Erythroblast (primary cell): ENCODE results near the gene TBC1D1.
A peak's percentile ranks its signal among the peaks of the same experiment; 100 is the strongest.

Source experiments
- DNase-seq, 2 experiments: peaks; one replicate each; lab custom pipeline; 2025; lab: John Stamatoyannopoulos, UW
- GATA1 ChIP-seq: IDR thresholded peaks from 2 replicates; pipeline ENCODE4 v1.6.1; 2011; ENCODE audit warnings: low read depth, mild to moderate bottlenecking, control low read depth, low read length, moderate library complexity
- POLR2A ChIP-seq: IDR thresholded peaks from 2 replicates; pipeline ENCODE4 v1.6.1; 2011; ENCODE audit warnings: mild to moderate bottlenecking, low read length

The TBC1D1 gene

GRCh38 chr4:37976507-37976906 is 85.6 kb downstream of the TBC1D1 start:
- DNase-seq: no peak
- TF ChIP-seq GATA1 (no peak), POLR2A (no peak)

DNA sequence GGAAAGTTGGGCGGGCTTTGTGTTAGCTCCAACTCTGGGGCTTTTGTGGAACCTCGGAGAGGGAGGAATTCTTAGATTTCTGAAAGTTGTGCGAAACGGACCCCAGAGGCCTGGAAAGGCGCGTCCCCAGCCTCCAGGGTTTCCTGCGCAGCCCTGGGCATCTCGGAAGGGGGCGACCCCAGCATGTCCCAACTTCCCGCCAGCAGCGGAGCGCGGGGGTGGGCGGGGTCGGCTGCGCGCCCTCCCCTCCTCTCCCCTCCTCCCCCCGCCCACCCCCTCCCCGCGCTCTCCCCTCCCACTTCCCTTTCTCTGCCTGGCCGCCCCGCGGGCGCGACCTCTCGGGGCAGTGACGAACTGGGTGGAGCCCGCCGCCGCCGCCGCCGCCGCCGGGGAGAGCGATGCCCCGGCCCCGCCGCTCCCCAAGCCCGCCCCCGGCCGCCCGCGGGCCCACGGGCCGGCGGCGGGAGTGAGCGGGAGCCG is 86.1 kb downstream of the TBC1D1 start:
- TF ChIP-seq GATA1 (no peak), POLR2A (no peak)
- peak; percentile 81 to 82 for DNase-seq

- DNase-seq: peak; percentile 72 to 77
- TF ChIP-seq POLR2A: peak; percentile 20
- no peak for TF ChIP-seq GATA1
These were observed 86.8 kb downstream of the TBC1D1 start for GRCh38 chr4:37977471-37978247.

DNA sequence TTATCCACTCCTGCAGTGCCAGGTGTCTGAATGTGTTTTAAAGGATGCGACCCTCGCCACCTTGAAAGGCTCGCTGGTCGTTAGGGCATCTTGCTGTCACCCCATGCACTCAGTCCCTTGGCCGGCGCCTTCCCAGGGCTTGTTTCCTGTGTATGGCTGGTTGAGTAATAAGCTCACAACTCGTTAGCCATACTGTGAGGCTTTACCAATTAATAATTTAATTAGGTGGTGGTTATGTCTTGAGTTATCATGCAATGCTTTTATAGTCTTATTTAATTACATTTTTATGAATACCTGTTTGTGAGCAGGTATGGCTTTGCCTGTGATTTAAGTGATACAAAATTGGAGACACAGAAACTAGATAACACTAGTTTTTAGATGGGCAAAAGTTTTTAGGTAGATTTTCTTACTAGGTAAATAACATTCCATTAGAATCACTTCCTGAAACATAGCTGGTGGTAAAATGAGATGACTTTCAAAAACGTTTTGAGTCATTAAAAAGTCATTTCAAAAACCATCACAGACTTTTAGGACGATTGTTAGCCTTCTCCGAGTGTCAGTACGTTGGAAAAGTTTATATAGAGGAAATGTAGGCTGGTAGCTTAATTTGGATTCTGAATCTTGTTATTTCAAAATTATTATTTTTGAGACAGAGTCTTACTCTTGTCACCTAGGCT is 87.5 kb downstream of the TBC1D1 start:
- TF ChIP-seq GATA1: no peak
- no peak for TF ChIP-seq POLR2A
- DNase-seq: peak; percentile 16 to 34

DNA sequence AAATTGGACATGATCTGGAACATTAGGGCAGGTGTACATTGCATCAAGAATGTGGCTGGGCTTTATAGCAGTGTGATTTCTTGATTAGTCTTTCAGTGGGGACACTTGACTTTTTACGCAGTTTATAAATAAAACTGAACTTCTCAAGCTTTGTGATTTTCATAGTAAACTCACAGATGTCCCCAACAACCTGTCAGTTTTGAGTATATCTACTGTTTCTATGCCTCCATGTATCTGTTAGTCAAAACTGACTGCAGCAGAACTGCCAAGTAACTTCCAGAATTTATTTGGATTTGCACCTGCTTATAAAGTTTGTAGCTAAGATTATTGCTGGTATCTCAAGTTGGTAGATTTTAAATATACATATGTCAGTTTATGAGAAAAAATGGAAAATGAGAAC is 89.4 kb downstream of the TBC1D1 start:
- no peak for DNase-seq
- TF ChIP-seq POLR2A (no peak), GATA1 (no peak)

DNA sequence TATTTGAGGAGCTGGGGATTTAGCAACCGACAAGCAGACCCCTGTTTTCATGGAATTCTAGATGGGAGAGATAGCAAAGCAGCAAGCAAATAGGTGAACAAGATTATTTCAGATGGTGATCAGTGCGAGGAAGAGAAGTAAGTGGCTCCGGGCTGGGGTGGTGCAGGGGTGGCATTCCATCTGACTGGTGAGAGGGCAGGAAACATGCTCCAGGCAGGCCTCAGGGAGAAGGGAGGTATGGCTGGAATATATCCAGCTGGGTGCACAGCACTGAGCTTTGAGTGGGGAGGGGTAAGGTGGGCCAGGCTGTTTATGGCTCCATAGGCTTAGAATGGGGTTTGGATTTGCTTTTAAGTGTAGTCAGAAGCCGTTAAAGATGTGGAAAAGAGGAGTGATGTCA is 90.5 kb downstream of the TBC1D1 start:
- DNase-seq: no peak
- TF ChIP-seq POLR2A (no peak), GATA1 (no peak)

DNA sequence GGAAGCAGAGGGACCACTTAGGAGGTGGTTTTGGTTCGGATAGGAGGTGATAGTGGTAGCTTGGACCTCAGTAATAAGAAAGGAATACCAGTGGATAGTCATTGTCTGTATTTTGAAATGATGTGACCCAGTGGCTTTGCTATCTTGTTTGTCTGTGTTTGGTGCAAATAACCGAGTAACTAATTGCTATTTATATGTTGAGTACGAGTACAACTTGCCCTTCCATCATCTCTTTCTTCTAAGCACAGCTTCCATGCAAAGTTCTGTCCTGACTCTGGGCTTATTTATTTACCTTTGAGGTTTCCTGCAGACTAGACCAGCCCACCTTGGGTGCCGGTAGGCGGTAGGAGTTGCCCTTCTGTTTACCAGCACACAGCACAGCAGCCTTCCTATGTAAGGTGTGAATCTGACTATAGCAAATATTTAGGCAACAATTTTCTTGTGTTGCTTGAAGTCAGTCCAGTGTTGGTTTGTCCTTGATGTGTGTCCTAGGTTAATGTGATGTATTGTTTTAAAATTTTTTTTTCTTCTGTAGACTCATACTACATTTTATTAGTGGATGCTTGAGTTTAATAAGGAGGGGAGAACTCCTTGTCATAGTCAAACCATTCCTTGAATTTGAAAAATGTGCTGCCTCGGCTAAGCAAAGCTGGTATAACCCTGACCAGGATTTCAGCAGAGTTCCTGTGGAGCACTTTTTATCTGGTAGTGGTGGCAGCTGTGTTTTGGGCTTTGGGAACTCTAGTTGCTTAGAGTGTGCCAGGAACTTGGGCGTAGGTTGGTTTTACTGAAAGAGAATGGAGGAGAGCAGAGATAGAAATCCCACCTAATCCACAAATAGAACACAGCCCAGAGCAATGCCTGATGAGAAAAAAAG is 91.2 kb downstream of the TBC1D1 start:
- TF ChIP-seq POLR2A (no peak), GATA1 (no peak)
- DNase-seq: no peak

GRCh38 chr4:37982736-37983135 is 91.9 kb downstream of the TBC1D1 start:
- no peak for TF ChIP-seq POLR2A
- no peak for TF ChIP-seq GATA1
- no peak for DNase-seq

DNA sequence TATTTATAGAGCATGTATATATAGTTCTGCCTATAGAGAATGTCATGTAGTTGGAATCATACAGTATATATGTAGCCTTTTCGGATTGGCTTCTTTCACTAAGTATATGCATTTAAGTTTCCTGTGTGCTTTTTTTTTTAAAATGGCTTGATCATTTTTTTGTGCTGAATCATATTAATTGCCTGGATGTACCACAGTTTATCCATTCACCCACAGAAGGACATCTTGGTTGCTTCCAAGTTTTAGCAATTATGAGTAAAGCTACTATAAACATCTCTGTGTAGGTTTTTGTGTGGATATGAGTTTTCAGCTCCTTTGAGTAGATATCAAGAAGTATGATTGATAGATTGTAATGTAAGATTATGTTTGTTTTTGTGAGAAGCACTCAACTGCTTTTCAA is 93.1 kb downstream of the TBC1D1 start:
- no peak for TF ChIP-seq GATA1
- no peak for TF ChIP-seq POLR2A
- DNase-seq: no peak

DNA sequence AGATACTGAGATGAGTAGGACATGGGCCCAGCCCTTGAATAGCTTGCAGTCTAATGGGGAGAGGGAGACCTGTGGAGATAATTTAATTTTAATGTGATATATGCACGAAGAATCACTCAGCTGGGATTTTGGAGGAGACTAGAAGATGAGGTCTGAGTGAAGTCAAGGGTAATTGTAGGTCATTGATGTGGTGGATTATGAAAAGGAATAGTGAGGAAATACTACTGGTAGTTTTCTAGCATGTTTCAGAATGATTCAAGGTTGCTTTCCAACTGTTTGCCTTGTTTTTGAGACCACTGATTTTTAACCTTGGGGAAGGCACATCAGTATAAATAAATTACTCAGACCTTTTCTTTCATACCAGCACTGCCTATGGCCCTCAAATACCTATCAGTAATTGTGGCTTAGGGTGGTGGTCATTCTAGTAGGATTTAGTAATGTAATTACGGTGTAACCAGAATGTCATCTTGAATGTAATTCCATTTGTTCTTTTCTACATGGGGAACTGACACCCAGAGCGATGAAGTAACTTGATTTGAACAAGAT is 94.9 kb downstream of the TBC1D1 start:
- no peak for TF ChIP-seq GATA1
- no peak for DNase-seq

- no peak for DNase-seq
- TF ChIP-seq GATA1 (no peak), POLR2A (no peak)
These were observed 97.8 kb downstream of the TBC1D1 start for GRCh38 chr4:37988670-37989069.

DNA sequence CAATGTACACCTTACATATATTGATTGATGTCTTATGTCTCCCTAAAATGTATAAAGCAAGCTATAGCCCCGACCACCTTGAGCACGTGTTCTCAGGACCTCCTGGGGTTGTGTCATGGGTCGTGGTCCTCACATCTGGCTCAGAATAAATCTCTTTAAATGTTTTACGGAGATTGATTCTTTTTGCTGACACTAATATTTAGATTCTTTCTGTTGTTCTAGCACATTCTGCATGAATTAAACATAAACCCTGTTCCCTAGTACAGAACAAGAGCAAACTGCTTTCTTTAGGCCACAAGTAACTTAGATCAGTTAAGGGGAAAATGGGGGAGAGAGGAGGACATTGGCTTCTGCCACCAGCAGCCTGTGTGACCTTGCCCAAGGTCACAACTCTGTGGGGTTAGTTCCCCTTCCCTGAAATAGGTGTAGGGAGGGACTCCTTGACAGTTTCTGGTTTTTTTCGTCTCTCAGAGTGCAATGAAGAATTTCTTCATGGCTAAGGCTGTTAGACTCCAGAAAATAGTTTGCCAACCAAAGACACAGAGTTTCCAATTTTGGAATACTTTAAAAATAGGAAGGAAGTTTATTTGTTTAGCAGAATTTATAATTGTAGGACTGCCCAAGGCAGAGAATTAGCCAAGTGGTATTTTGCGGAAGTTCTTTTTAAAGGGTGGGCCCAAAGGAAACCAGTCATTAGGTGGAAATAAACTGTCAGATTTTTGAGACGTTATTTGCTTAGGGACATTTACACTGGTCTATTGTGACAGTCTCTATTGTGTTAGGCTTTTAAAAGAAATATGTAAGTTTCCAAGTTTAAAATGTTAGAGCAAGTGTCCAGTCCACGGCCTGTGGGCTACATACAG is 98.7 kb downstream of the TBC1D1 start:
- DNase-seq: no peak
- TF ChIP-seq POLR2A (no peak), GATA1 (no peak)

DNA sequence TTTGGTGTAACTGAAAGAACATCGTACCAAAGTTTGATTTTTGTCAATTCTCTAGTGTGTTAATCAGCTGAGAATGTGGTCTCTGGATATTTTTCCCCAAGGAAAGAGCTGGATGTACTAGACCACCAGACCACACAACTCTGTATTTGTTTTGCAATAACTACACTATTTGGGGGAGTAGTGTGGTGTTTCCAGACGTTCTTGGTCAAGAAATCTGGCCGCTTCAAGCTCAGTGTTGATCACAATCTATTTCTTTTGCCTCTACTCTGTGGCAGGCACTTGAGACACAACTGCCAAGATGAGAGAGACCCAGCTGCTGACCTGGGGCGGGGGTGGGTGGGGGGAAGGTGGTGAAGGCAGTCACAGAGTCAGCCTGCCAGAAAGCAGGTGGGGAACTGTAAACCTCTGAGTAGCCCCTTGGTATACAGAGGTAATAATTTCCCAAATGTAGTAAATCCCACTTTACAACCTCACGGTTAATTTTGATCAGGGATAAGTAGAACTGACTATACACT is 99.9 kb downstream of the TBC1D1 start:
- no peak for DNase-seq
- TF ChIP-seq POLR2A: no peak
- no peak for TF ChIP-seq GATA1
